SK-N-SH treated with all-trans-retinoic acid at 6 μM for 48 hours (cell line): Measurements from ENCODE around the gene TRIB2.

Experiments
- RARB ChIP-seq: fragments of 250-450 bp; sonication (Bioruptor Pico); IDR thresholded peaks from 2 replicates; pipeline ENCODE4 v1.8.0; 2021; ENCODE audit warnings: mild to moderate bottlenecking, moderate library complexity
- ZFP3 ChIP-seq: fragments of 250-450 bp; sonication (Bioruptor Pico); IDR thresholded peaks from 2 replicates; pipeline ENCODE4 v1.5.0; 2020; ENCODE audit warnings: mild to moderate bottlenecking, moderate library complexity
- ZNF565 ChIP-seq: fragments of 450-650 bp; formaldehyde crosslinking; conservative IDR thresholded peaks from 2 replicates; pipeline ENCODE4 v1.5.0; 2020; ENCODE audit warnings: low read depth, mild to moderate bottlenecking, moderate library complexity
- ZNF8 ChIP-seq: fragments of 450-650 bp; formaldehyde crosslinking; IDR thresholded peaks from 2 replicates; pipeline ENCODE4 v1.5.0; 2020; ENCODE audit warnings: mild to moderate bottlenecking, moderate library complexity
- TF ChIP-seq, protein P1 (sequence below): fragments of 250-450 bp; sonication (Bioruptor Pico); IDR thresholded peaks from 2 replicates; pipeline ENCODE4 v1.5.0; 2020; ENCODE audit warnings: mild to moderate bottlenecking, moderate library complexity

GRCh38 chr2:12714391-12715221 is 2.1 kb upstream of the TRIB2 start:
- TF ChIP-seq ZNF565 (CRISPR knock-in tag) (no peak), ZNF8 (CRISPR knock-in tag) (no peak), ZFP3 (CRISPR knock-in tag) (no peak), RARB (CRISPR knock-in tag) (no peak)
- TF ChIP-seq, protein P1, sequence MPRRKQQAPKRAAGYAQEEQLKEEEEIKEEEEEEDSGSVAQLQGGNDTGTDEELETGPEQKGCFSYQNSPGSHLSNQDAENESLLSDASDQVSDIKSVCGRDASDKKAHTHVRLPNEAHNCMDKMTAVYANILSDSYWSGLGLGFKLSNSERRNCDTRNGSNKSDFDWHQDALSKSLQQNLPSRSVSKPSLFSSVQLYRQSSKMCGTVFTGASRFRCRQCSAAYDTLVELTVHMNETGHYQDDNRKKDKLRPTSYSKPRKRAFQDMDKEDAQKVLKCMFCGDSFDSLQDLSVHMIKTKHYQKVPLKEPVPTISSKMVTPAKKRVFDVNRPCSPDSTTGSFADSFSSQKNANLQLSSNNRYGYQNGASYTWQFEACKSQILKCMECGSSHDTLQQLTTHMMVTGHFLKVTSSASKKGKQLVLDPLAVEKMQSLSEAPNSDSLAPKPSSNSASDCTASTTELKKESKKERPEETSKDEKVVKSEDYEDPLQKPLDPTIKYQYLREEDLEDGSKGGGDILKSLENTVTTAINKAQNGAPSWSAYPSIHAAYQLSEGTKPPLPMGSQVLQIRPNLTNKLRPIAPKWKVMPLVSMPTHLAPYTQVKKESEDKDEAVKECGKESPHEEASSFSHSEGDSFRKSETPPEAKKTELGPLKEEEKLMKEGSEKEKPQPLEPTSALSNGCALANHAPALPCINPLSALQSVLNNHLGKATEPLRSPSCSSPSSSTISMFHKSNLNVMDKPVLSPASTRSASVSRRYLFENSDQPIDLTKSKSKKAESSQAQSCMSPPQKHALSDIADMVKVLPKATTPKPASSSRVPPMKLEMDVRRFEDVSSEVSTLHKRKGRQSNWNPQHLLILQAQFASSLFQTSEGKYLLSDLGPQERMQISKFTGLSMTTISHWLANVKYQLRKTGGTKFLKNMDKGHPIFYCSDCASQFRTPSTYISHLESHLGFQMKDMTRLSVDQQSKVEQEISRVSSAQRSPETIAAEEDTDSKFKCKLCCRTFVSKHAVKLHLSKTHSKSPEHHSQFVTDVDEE (CRISPR knock-in tag): no peak
